H1 (cell line): ENCODE data around the gene PDZK1IP1. TPM values are rescaled to one million over a fixed set of nuclear protein-coding genes. Genes with fewer than 3 reads are reported as not detected.

Experiments
- CTCF ChIA-PET: fragments of 300-600 bp; sonication (Branson Sonifier 250); formaldehyde crosslinking; loops from one replicate; lab custom pipeline; 2021; ENCODE audit not compliant: partially characterized antibody; lab: Charles Lee
- POLR2A ChIA-PET: fragments of 300-600 bp; sonication (Branson Sonifier 250); formaldehyde crosslinking; loops from one replicate; lab custom pipeline; 2021; ENCODE audit warnings: inconsistent platforms; ENCODE audit not compliant: partially characterized antibody; lab: Charles Lee
- DNase-seq, 2 experiments: peaks; one replicate each; pipeline versions ENCODE4 v3.0.0 to v3.0.0-alpha.2; 2010 to 2022; ENCODE audit warnings: low spot score in 2 of 2, low read depth in 1 of 2, mixed read lengths in 1 of 2
- FAIRE-seq: peaks from 2 replicates; lab custom pipeline; 2011; peaks lifted over from hg19 to GRCh38; lab: Jason Lieb, UNC
- H2AFZ ChIP-seq: 2 replicates; pipeline ENCODE4 v1.8.1; 2012; ENCODE audit warnings: low read length, inconsistent platforms
- H2AK5ac ChIP-seq: 2 replicates; pipeline ENCODE4 v1.6.1; 2013; ENCODE audit warnings: low read depth, low read length
- H2BK120ac ChIP-seq: replicated peaks from 2 replicates; pipeline ENCODE3; 2013; ENCODE audit warnings: low read depth, low read length, inconsistent platforms
- H2BK12ac ChIP-seq: 2 replicates; pipeline ENCODE4 v1.6.1; 2013; ENCODE audit warnings: low read depth, low read length
- H2BK15ac ChIP-seq: 2 replicates; pipeline ENCODE4 v1.6.1; 2013; ENCODE audit warnings: low read length
- H2BK20ac ChIP-seq: 2 replicates; pipeline ENCODE4 v1.6.1; 2013; ENCODE audit warnings: low read length
- H2BK5ac ChIP-seq: 2 replicates; pipeline ENCODE4 v1.6.1; 2013; ENCODE audit warnings: low read depth, low read length
- H3K14ac ChIP-seq: 2 replicates; pipeline ENCODE4 v1.6.1; 2013; ENCODE audit warnings: inconsistent platforms; ENCODE audit not compliant: insufficient read length
- H3K18ac ChIP-seq: 2 replicates; pipeline ENCODE4 v1.6.1; 2013; ENCODE audit warnings: low read length; ENCODE audit errors: extremely low read depth
- H3K23ac ChIP-seq: 2 replicates; pipeline ENCODE4 v1.6.1; 2013; ENCODE audit warnings: inconsistent platforms; ENCODE audit not compliant: insufficient read length
- H3K23me2 ChIP-seq: 2 replicates; pipeline ENCODE4 v1.6.1; 2013; ENCODE audit warnings: low read depth, low read length
- H3K27ac ChIP-seq: 2 replicates; pipeline ENCODE4 v1.6.1; 2011; ENCODE audit warnings: low read depth, low read length, inconsistent platforms
- H3K27me3 ChIP-seq, 4 experiments: replicated peaks in 1 of 4; 1 replicate in 1 of 4; 2 replicates in 3 of 4; pipeline versions ENCODE4 v1.6.1 to v1.8.1; 2011 to 2013; ENCODE audit warnings: low read length in 3 of 4, mild to moderate bottlenecking in 3 of 4, inconsistent platforms in 2 of 4, mixed read lengths in 2 of 4, moderate library complexity in 1 of 4; ENCODE audit not compliant: control insufficient read depth in 3 of 4, insufficient read depth in 3 of 4; ENCODE audit errors: extremely low read depth in 1 of 4
- H3K36me3 ChIP-seq, 4 experiments: 2 replicates each; pipeline versions ENCODE4 v1.6.1 to v1.8.1; 2011 to 2013; ENCODE audit warnings: mild to moderate bottlenecking in 4 of 4, low read length in 3 of 4, moderate library complexity in 2 of 4, control low read depth in 1 of 4, inconsistent platforms in 1 of 4; ENCODE audit not compliant: insufficient read depth in 4 of 4, control insufficient read depth in 2 of 4
- H3K4ac ChIP-seq: replicated peaks from 2 replicates; pipeline ENCODE3; 2013; ENCODE audit warnings: low read length, low read depth, mixed read lengths, inconsistent platforms; ENCODE audit not compliant: insufficient read length
- H3K4me1 ChIP-seq, 4 experiments: replicated peaks in 1 of 4; 1 replicate in 1 of 4; 2 replicates in 3 of 4; pipeline versions ENCODE4 v1.6.1 to v1.8.1; 2011 to 2013; ENCODE audit warnings: low read length in 3 of 4, inconsistent platforms in 2 of 4, mixed read lengths in 1 of 4; ENCODE audit not compliant: insufficient read depth in 4 of 4, control insufficient read depth in 3 of 4
- H3K4me2 ChIP-seq, 2 experiments: 2 replicates each; pipeline versions ENCODE4 v1.6.1 to v1.8.1; 2011 to 2013; ENCODE audit warnings: low read depth in 2 of 2, low read length in 2 of 2, control low read depth in 1 of 2, inconsistent platforms in 1 of 2, mild to moderate bottlenecking in 1 of 2; ENCODE audit not compliant: insufficient read depth in 1 of 2
- H3K4me3 ChIP-seq, 4 experiments: fragments of 200-600, 300-600 bp in 1 of 4; sonication (generic), shearing (Covaris generic), sonication (Bioruptor Twin) in 1 of 4; 2 replicates each; pipeline versions ENCODE4 v1.5.1 to v1.8.1; 2011 to 2016; ENCODE audit warnings: low read length in 4 of 4, low read depth in 3 of 4, control low read depth in 2 of 4, inconsistent platforms in 2 of 4, mild to moderate bottlenecking in 2 of 4, mixed read lengths in 1 of 4, moderate library complexity in 1 of 4; ENCODE audit not compliant: insufficient read depth in 2 of 4; ENCODE audit errors: extremely low read depth in 1 of 4
- H3K56ac ChIP-seq: replicated peaks from 2 replicates; pipeline ENCODE3; 2013; ENCODE audit warnings: low read depth, mild to moderate bottlenecking, mixed read lengths, low read length, inconsistent platforms; ENCODE audit not compliant: insufficient read length
- H3K79me1 ChIP-seq: 2 replicates; pipeline ENCODE4 v1.6.1; 2013; ENCODE audit warnings: low read depth, low read length, control low read depth
- H3K79me2 ChIP-seq, 2 experiments: 2 replicates each; pipeline versions ENCODE4 v1.6.1 to v1.8.1; 2012 to 2013; ENCODE audit warnings: low read length in 2 of 2, mild to moderate bottlenecking in 2 of 2, inconsistent platforms in 1 of 2; ENCODE audit not compliant: insufficient read depth in 2 of 2, control insufficient read depth in 1 of 2
- H3K9ac ChIP-seq, 4 experiments: replicated peaks in 1 of 4; 1 replicate in 1 of 4; 2 replicates in 3 of 4; pipeline versions ENCODE4 v1.6.1 to v1.8.1; 2011 to 2013; ENCODE audit warnings: low read depth in 3 of 4, low read length in 3 of 4, control low read depth in 2 of 4, mild to moderate bottlenecking in 2 of 4, moderate library complexity in 2 of 4, inconsistent platforms in 1 of 4; ENCODE audit errors: extremely low read depth in 1 of 4
- H3K9me3 ChIP-seq, 2 experiments: 2 replicates each; pipeline versions ENCODE4 v1.6.1 to v1.8.1; 2012 to 2013; ENCODE audit warnings: mild to moderate bottlenecking in 2 of 2, moderate library complexity in 2 of 2, control low read depth in 1 of 2, inconsistent platforms in 1 of 2, low read depth in 1 of 2, low read length in 1 of 2, mixed read lengths in 1 of 2; ENCODE audit not compliant: insufficient read depth in 2 of 2
- H4K20me1 ChIP-seq, 2 experiments: replicated peaks in 1 of 2; 2 replicates each; pipeline versions ENCODE3 to v1.8.1; 2011 to 2013; ENCODE audit warnings: inconsistent platforms in 2 of 2, low read length in 2 of 2, mild to moderate bottlenecking in 1 of 2; ENCODE audit not compliant: insufficient read depth in 2 of 2, control insufficient read depth in 1 of 2
- H4K5ac ChIP-seq: 2 replicates; pipeline ENCODE4 v1.6.1; 2013; ENCODE audit warnings: low read length, low read depth, mixed read lengths, inconsistent platforms; ENCODE audit not compliant: insufficient read length
- H4K8ac ChIP-seq: 2 replicates; pipeline ENCODE4 v1.8.0; 2013; ENCODE audit warnings: mild to moderate bottlenecking, moderate library complexity, low read length, inconsistent platforms; ENCODE audit not compliant: insufficient read depth; ENCODE audit errors: extremely low read depth
- H4K91ac ChIP-seq: replicated peaks from 2 replicates; pipeline ENCODE3; 2013; ENCODE audit warnings: low read length, mixed read lengths, inconsistent platforms; ENCODE audit not compliant: insufficient read length
- BACH1 ChIP-seq: IDR thresholded peaks from 2 replicates; pipeline ENCODE4 v1.6.1; 2012; ENCODE audit warnings: low read length, improper control_type of control experiment
- CBX8 ChIP-seq: fragments of 300-800, 300-1000 bp; sonication (generic); IDR thresholded peaks from 2 replicates; pipeline ENCODE4 v1.7.1; 2016; ENCODE audit warnings: low read depth, low read length, borderline replicate concordance
- EZH2 ChIP-seq: fragments of 200-600 bp; sonication (generic); IDR thresholded peaks from 2 replicates; pipeline ENCODE4 v1.7.1; 2012; ENCODE audit warnings: low read depth, mild to moderate bottlenecking, moderate library complexity, low read length, inconsistent platforms; ENCODE audit not compliant: severe bottlenecking
- HDAC6 ChIP-seq: IDR thresholded peaks from one replicate; pipeline ENCODE4 v1.7.1; 2012; ENCODE audit warnings: low read depth, mild to moderate bottlenecking, inconsistent platforms, low read length, moderate library complexity
- POLR2AphosphoS5 ChIP-seq: IDR thresholded peaks from 2 replicates; pipeline ENCODE4 v1.6.1; 2011; ENCODE audit warnings: low read depth, low read length
- SUZ12 ChIP-seq: fragments of 200-600 bp; sonication (generic); IDR thresholded peaks from 2 replicates; pipeline ENCODE4 v1.6.1; 2012; ENCODE audit warnings: mild to moderate bottlenecking, inconsistent platforms, low read length, moderate library complexity, mixed read lengths
- TAF1 ChIP-seq: IDR thresholded peaks from 2 replicates; pipeline ENCODE4 v1.6.1; 2011; ENCODE audit warnings: mild to moderate bottlenecking, low read depth, low read length
- ZNF274 ChIP-seq: IDR thresholded peaks from 2 replicates; pipeline ENCODE4 v1.7.0; 2012; ENCODE audit warnings: low read length, borderline replicate concordance; ENCODE audit errors: extremely low read depth
- WGBS, 2 experiments: shearing (Covaris generic) in 1 of 2; methylation state at CpG; one replicate each; pipeline versions ENCODE4 v1.1.6 to v1.1.7; 2013 to 2015; ENCODE audit warnings: low lambda C conversion rate in 2 of 2, mixed read lengths in 2 of 2, inconsistent platforms in 1 of 2, low coverage in 1 of 2, missing lambda C conversion rate in 1 of 2; ENCODE audit not compliant: insufficient replicate concordance in 2 of 2, insufficient coverage in 1 of 2, insufficient read length in 1 of 2; ENCODE audit errors: extremely low coverage in 1 of 2, missing lambda C conversion rate in 1 of 2; 5-methylcytosine and 5-hydroxymethylcytosine counted together
- polyA plus RNA-seq, 7 experiments: library from polyadenylated mRNA; depleted of rRNA in 3 of 7; stranded (reverse) in 5 of 7; unstranded in 2 of 7; fragments of >200 nt in 5 of 7; fragments of 200-250 nt in 2 of 7; gene quantifications; 1 replicate in 5 of 7; 2 replicates in 1 of 7; 4 replicates in 1 of 7; pipeline versions ENCODE4 v1.2.1 to v1.2.3, GENCODE V29; 2011 to 2013; ENCODE audit warnings: missing spikeins in 2 of 7, mixed read lengths in 2 of 7
- total RNA-seq: library from RNA; stranded (reverse); fragmentation: NEBNext Ultra II Directional; extraction: Animal tissue kit (Norgen Biotek cat#: 25700); gene quantifications from 2 replicates; pipeline ENCODE4 v1.2.1, GENCODE V29; 2021
- TF ChIP-seq, protein P1 (sequence below): IDR thresholded peaks from 2 replicates; pipeline ENCODE4 v1.6.1; 2012; ENCODE audit warnings: inconsistent platforms

PDZK1IP1 gene
- total and polyA plus RNA-seq, 2 of the 8 experiments (the other 6 are each of a cell fraction or from before 2014, with no cell fraction given) = 0.17 TPM; not detected in 1

DNA sequence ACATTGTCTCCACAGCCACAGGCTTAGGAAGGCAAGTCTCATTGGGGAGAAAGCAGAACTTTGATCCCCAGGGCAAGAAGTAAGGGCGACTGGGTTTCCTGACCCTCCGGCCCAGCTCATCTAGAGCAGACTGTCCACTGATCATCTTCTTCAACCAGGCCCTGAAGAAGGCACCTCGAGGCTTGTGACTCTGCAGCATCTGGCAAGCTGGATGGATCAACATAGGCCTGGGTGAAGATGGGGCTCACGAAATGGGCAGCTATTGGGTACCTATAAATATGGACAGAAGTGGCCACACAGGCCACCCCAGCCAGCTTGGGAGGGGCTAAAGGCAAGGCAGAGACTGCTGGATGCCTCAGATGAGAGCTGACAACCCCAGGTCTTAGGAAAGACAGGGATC lies 29.2 kb upstream of the PDZK1IP1 start:
- Histone ChIP-seq H2BK120ac (no peak overlapping the region), H4K8ac (no peak overlapping the region), H2AFZ (no peak overlapping the region), H2AK5ac (no peak overlapping the region), H2BK20ac (no peak overlapping the region), H2BK12ac (no peak overlapping the region), H2BK15ac (no peak overlapping the region), H3K36me3 (no peaks in the 10 kb centered on the region), H3K4me1 (peaks cover 0 to 5% (median 4%) of the 10 kb centered on the region in 4 experiments; a peak in 5 of 7 replicates), H4K5ac (no peak overlapping the region), H3K23ac (no peak overlapping the region), H3K4me3 (no peak overlapping the region), H4K20me1 (peaks cover 0 to 3% of the 10 kb centered on the region in 2 experiments), H3K79me2 (no peaks in the 10 kb centered on the region), H3K18ac (no peak overlapping the region), H3K56ac (no peak overlapping the region), H3K9ac (no peak overlapping the region), H3K79me1 (no peaks in the 10 kb centered on the region), H3K23me2 (0 out of 2 replicates have a peak, but pooled peaks cover under 1% of the 10 kb centered on the region), H3K4ac (no peak overlapping the region), H2BK5ac (no peak overlapping the region), H3K4me2 (no peak overlapping the region), H4K91ac (no peak overlapping the region), H3K27me3 (peaks cover 29 to 53% (median 44%) of the 10 kb centered on the region in 4 experiments), H3K9me3 (no peaks in the 10 kb centered on the region), H3K14ac (no peak overlapping the region), H3K27ac (no peak overlapping the region)
- ChIA-PET CTCF (interaction anchor here (0.9 kb wide), 1 partner anchor 27 kb away, joined by 4 read pairs; no protein-coding TSS in a partner anchor), POLR2A (no interaction called here)
- WGBS, 2 experiments = 75% methylated on average over 4 of the region's 4 CpGs; no CpG with 5 or more reads in 1 of the 2 experiments
- FAIRE-seq (no peak), DNase-seq (no peak)
- no peak for TF ChIP-seq HDAC6
- TF ChIP-seq TAF1 = no peak
- no peak for TF ChIP-seq BACH1
- TF ChIP-seq POLR2AphosphoS5 = no peak
- no peak for TF ChIP-seq CBX8
- no peak for TF ChIP-seq ZNF274
- TF ChIP-seq EZH2 = no peak
- TF ChIP-seq, protein P1, sequence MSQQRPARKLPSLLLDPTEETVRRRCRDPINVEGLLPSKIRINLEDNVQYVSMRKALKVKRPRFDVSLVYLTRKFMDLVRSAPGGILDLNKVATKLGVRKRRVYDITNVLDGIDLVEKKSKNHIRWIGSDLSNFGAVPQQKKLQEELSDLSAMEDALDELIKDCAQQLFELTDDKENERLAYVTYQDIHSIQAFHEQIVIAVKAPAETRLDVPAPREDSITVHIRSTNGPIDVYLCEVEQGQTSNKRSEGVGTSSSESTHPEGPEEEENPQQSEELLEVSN = no peak
- no peak for TF ChIP-seq SUZ12
